Measurements from ENCODE around the gene RAPH1.
A peak's percentile ranks its signal among the peaks of the same experiment; 100 is the strongest.

Gene RAPH1

GRCh38 chr2:203579730-203580129 is 44.6 kb upstream of the RAPH1 start:
- H3K27ac ChIP-seq = peak overlapping the region; percentile 80
- TF ChIP-seq ZFX (IDR thresholded peaks at IDR 0.05; ENCODE audit: borderline replicate concordance) (no peak), CTCF (IDR thresholded peaks at IDR 0.05) (no peak)

DNA sequence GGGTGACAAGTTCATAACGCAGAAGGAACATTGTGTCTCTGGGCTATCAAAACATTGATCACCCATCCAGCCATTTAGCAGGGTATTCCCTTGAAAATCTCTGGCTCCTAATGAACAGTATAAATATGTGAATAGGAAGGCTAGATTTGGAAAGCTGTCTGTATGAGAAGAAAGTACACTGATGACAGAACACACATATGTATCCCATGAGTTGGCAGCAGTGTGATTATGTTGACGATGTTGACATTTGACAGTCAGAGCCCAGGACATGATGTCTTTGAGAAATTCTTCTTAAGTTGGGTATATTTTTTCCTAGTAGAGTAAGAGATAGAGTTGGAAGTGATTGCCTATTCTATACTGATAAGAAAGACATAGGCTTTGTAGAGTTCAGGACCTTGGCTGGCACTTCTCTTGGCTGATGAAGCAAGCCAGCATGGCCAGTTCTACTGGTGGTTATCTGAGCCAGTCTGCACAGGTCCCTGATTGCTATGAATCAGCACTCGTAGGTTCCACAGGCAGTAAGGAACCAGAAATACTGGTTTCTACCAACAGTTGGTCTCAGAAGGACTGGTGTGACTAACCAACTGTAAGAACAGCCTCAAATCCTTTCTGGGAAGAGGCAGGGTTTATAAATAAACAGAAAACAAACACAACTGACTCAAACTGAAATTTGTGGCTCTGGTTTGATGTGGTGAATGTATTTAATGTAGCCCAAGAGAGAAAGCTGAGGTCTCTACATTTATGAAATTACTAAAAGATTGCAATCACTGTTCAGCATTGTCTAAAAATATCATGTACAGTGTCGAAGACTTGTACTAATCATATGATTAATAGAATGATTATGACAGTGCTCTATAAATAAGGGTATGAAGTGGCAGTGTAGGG is 43.9 kb upstream of the RAPH1 start:
- TF ChIP-seq ZFX (IDR thresholded peaks at IDR 0.05; ENCODE audit: borderline replicate concordance) (no peak), CTCF (IDR thresholded peaks at IDR 0.05) (no peak)
- H3K27ac ChIP-seq = peak overlapping the region; percentile 80

DNA sequence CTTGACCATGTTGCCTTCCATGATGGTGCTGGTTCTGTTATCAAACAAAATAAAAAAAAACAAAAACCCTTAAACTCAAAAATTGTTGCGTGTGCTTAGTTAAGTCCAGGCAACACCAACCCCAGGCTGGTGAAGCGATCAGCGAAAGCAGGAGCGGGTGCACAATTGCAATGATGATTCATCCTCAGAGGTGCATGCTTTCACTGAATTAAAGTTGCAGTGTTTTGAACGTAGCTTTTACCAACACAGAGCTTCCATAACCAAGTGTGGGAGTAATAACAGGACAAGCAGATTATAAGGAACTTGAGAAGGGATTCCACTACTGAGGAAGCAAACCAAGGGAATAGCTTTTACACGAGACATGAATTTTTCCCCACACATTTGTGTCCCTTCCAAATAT is 39.7 kb upstream of the RAPH1 start:
- TF ChIP-seq ZFX (IDR thresholded peaks at IDR 0.05; ENCODE audit: borderline replicate concordance) (no peak), CTCF (IDR thresholded peaks at IDR 0.05) (no peak)
- H3K27ac ChIP-seq = no peak overlapping the region

DNA sequence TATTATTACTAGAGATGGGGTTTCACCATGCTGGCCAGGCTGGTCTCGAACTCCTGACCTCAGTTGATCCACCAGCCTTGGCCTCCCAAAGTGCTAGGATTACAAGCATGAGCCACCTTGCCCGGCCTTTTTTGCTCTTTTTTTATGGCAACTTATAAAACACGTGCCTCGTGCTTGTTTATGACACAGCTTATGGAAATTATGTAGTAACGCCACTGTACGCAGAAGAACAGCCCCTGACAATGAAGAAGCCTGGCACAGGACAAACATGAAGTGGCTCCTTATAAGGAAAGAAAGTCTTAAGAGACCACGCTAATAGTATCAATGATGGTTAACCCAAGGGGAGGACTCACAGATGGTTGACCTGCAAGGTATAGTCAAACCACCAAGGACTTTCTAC is 37.2 kb upstream of the RAPH1 start:
- no peak overlapping the region for H3K27ac ChIP-seq
- TF ChIP-seq CTCF (IDR thresholded peaks at IDR 0.05) = no peak

DNA sequence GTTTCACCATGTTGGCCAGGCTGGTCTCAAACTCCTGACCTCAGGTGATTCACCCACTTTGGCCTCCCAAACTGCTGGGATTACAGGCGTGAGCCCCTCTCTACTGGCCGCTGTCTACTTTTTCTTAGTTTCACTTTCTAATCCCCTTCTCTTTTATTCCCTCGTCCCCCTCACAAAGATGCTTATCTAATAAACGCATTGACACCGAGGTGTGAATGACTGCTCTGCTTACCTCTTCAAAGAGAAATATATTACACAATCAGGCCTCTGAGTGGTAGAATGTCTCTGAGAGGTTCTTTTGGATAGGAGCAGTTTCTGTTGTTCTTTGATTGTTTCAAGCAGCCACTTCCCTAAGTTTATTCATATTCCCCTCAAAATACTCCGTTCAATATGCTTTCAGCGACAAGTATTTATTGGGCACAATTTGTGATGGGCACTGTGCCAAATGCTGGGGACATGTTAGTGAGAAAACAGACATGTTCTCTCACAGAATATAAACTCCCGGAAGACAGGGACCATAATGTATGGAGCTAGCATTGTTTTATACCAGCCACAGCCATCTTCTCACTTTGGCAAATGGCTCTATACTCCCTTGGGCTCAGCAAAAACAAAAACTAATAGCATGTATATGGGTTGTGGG is 34.7 kb upstream of the RAPH1 start:
- no peak for TF ChIP-seq ZFX (IDR thresholded peaks at IDR 0.05; ENCODE audit: borderline replicate concordance)
- no peak for TF ChIP-seq CTCF (IDR thresholded peaks at IDR 0.05)
- H3K27ac ChIP-seq = no peak overlapping the region

DNA sequence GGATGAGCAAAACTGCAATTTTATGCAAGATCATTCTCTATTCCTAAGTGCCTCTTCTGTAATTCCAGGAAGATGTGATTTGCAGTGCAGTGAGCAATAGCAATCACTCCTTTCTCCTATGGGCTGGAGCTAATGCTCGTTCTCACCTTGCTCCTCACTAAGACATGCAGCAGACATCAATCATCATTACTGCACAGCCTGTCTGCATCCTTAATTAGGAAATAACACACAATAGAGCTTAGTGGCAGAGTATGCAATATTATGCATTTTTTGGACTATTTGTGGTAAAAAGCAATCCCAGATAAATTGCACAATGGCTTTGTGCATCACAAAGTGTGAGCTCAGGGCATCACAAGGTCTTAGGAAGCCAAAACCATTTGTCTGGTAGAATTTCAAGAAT is 32.6 kb upstream of the RAPH1 start:
- TF ChIP-seq CTCF (IDR thresholded peaks at IDR 0.05) (no peak), ZFX (IDR thresholded peaks at IDR 0.05; ENCODE audit: borderline replicate concordance) (no peak)
- no peak overlapping the region for H3K27ac ChIP-seq

DNA sequence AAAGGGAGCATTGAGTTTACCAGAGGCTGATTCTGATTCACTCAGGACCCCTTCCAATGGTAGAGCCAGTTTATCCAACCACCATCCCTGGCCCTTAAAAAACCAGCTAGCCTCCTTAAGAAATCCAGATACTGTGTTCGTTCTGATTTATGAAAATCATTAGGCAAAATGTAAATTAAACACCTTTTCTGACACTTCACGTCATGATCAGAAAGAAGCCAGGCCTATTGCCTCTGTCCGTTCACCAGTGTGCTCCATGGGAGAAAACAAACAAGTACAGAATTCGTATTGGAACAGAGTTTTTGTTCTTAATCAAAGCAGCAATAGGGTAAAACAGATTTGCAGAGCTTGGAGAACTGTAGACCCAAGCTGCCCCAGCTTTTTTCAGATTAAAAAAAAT is 31.1 kb upstream of the RAPH1 start:
- H3K27ac ChIP-seq = no peak overlapping the region
- TF ChIP-seq ZFX (IDR thresholded peaks at IDR 0.05; ENCODE audit: borderline replicate concordance) (no peak), CTCF (IDR thresholded peaks at IDR 0.05) (no peak)

All from 22Rv1 (cell line).